ENCODE measurements around the gene AUTS2.
A peak's percentile ranks its signal among the peaks of the same experiment; 100 is the strongest.

AUTS2 gene

DNA sequence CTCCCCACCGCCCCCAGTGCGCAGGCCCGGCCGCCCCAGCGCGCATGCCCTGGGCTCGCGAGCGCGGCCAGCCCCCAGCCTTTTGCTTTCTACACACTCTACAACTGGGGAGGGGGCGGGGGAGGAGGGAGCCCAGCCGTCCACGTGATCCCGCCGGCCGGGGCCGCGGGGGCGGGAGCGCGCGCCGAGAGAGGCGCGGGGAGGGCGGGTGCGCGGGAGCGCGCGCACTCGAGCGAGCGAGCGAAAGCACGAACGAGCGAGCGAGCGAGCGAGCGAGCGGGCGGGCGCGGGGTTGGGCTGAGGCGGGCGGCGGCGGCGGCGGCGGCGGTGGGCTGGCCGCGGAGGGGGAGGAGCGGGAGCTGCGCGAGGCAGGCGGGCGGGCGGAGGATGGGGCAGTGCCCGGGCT is at the start of gene AUTS2:
AUTS2 (plus strand) TSS at position 395 of the 406 bp plus-strand sequence. CDS start 1,179 bp downstream, outside the sequence.
- peak; percentile 49 to 65 for DNase-seq

- no peak for DNase-seq
Measured at GRCh38 chr7:69550991-69551390, 47.3 kb upstream of the AUTS2 start.

GRCh38 chr7:69553190-69553589 is 45.1 kb upstream of the AUTS2 start:
- DNase-seq, result no peak

DNA sequence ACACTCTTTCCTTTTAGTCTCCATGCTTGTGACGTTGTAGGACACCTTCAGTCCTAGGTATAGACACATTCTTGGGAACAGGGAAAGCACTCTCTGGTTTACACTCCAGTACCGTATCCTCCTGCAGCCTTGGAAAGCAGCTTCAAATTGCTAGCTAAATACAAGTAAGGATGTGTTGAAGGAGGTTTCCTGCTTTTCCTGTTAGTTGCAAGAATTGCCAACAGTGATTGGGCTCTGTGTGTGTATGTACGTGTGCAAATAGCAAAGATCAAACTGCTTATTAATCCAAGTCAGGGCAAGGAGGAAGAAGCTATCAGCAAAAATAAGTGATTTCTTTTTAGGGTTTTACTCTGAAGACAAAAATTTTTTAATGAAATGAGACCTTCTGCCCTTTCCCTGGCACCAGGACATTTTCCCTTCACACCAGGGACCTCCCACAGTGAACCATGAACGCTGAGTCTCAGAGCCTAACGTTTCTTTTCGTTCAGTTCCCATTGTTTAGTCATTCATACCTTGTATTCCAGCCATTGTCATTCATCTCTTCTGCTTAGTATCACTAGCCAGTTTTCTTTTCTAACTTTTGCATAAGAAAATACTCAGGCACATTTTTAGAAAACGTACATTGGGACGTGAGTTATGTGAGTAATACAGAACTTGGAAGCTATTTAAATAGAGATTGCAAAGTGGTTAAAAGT is 36.9 kb upstream of the AUTS2 start:
- DNase-seq, result no peak

DNA sequence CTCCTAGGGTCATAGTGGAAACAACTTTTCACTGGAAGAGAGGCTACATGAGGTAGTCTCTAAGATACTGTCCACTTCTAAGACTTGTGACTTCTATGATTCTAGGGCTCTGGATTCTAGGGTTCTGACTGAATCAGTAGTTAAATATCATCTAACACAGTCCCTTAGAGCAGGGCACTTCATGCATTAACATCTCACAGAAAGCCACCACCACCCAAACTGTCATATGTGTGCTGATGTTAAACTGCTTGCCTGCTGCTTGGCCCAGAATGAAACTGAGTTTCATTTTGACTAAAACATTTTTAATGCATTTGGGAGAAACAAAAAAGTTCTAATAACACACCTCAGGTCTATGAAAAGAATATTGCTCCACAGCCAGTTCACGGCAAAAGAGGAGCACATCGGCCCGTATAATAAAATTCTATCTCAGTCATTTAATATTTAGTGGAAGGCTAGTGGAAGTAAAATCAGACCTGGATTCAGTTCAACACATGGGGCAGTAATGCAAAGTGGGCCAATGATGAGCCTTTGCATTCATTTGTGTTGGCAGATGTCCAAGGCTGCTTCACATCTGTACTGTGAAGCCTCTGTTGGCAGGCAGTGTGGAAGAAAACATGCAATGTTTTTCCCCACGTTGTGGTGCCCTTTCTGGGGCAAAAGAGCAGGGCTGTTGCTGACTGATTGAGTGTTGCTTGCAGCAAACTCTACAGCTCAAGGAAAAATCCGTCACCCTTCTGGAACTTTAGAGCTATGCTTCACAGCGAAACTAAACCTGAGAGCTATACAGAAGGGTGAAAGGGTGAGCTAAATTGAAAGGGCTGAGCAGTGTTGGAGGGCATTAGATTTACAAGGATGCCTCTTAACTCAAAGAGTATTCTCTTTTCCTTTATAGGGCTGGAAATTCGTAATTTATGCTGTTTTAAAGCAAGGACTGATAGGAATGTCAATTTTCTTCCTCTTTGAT is 33.5 kb upstream of the AUTS2 start:
- DNase-seq, result no peak

GRCh38 chr7:69567800-69568199 is 30.5 kb upstream of the AUTS2 start:
- no peak for DNase-seq

- DNase-seq, result no peak
Measured at GRCh38 chr7:69568266-69568665, 30.0 kb upstream of the AUTS2 start.

GRCh38 chr7:69575651-69576050 is 22.6 kb upstream of the AUTS2 start:
- DNase-seq, result no peak

- DNase-seq, result no peak
Measured at GRCh38 chr7:69577221-69577620, 21.1 kb upstream of the AUTS2 start.

- DNase-seq, result no peak
Measured at GRCh38 chr7:69585169-69585568, 13.1 kb upstream of the AUTS2 start.

DNA sequence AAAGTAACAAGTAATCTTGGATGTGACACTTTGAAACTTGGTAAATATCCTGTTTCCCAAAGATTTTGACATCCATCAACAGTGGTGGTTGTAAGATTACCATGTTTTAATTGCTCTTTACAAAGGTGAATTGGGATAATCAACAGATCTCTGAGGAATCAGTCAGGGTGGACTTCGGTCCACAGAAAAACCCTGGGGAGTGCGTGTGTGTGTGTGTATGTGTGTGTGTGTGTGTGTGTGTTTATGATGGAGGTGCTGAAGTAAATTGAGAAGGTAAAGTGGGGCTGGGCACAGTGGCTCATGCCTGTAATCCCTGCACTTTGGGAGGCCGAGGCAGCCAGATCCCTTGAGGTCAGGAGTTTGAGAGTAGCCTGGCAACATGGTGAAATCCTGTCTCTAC is 12.0 kb upstream of the AUTS2 start:
- no peak for DNase-seq

DNA sequence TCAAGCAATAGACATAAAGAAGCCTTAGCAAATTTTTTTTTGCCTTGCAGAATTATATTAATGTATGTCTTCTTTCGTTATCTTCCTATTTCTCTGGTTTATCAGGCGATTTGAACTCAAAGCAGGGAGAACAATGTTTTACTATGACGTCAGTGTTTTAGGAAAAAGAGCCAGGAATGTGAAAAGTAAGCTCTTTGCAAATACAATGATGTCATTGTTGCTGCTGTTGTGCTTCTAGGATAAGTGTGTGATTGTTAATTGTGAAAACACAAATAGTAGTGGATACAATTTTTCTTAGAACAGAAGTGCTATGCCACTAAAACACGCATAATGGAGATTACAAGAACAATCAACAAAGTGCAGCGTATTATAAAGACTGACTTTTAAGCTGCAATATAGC is 9.5 kb upstream of the AUTS2 start:
- DNase-seq, result no peak

DNA sequence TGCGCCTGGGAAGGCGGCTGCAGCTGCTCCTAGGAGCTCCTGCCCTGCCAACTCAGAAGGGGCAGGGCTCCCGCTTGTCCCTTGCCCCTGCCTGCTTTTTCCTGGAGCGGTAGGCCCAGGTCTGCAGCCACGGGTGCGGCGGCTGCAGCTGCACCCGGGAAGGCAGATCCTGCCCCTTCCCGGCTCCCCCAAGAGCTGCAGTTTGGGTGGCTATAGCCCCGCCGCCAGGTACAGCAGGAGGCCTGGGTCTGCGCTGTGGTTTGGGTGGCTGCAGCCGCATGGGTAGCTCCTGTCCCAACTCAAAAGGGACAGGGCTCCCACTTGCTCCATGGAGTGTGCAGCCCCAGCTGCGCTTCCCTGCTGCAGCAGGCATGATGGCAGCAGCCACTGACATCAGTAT is 6.5 kb upstream of the AUTS2 start:
- no peak for DNase-seq

DNA sequence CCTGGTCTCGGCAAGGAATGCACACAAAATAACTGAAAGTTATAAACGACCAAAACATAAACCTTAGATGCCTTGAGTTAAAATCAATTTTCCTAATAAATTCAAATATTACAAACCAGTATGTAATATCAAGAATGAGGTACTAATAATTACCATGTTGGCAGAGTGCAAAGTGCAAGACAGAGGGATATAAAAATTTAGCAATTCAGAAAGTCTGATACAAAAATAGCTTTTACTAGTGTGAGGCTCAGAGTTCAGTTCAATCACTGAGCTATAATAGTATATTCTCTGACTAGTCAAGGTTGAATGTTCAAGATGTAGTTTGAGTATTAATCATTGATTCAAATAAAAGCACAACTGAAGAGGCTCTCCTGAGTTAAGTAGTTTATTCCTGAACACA is 4.8 kb upstream of the AUTS2 start:
- no peak for DNase-seq

- no peak for DNase-seq
Measured at GRCh38 chr7:69595415-69595814, 2.9 kb upstream of the AUTS2 start.

- no peak for DNase-seq
Measured at GRCh38 chr7:69596056-69596455, 2.2 kb upstream of the AUTS2 start.

- peak; percentile 16 to 17 for DNase-seq
Measured at GRCh38 chr7:69596723-69597277, 1.5 kb upstream of the AUTS2 start.

DNA sequence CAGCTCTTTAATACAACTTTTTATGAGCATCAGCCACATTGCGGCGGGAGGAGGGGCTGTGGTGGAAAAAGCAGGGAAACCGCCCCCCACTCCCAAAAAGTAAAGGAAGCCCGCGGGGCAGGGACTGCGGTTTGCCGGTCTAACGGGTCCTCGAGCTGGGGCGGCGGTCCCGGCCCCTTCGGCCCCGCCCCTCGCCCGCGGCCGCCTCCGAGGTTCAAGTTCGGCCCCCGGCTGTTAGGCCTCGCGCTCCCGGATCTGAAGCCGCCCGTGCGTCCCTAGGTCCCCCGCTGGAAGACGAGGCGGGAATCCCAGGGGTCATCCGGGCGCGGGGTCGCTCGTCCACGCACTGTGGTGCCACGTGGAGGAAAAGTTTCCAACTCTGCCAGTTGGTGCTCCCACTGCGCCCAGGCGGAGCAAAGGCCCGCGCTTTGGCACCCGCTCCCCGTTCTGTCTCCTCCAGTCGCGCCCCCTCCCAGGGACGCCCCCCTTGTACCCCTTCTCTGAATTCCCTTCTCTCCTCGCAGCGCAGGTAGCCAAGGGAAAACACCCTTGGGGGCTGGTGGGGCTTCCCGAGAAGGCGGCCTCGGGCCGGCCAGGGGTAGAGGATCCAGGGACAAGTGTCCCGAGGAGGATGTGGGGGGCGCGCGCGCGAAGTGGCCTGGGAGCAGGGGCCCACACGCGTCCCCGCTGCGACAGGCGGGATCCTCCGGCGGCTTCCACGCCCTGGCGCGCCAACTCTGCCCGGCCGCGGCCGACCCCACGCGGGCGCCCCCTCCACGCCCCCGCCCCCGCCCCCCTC is 798 bp upstream of the AUTS2 start:
- DNase-seq, result peak; percentile 33 to 37

DNA sequence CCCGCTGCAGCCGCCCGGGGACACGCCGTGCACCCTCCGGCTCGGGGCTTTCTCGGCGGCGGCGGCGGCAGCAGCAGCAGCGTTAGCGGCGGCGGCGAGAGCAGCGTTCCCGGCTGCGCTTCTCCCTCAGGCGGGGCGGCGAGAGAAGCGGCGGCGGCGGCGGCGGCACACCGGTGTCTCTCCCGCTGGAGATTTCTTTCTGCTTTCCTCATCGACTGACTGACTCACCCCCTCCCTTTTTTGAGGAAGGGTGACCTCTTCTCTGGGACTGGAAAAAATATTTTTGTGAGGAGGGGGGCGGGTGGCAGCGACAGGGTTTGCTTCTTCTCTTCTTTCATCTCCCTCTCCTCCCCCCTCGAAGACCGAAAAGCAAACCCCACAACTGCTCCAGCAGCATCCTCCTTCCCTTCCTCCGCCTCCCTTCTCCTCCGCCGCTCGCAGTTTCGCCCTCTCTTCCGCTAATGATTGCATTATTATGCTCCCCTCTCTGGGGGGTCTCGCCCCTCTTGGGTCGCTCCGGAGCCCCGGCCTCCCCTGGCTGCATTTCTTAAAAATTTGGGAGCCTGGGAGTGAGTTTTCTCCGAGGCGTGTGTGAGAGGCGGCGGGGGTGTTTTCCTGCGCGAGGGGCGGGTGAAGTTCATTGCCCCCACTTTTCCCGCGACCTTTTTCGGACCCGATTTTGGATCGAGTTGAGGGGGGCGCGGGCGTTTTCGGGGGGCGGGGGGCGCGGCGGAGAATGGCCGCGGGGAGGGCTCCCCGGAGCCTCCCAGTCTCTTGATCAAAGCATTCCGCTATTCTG is 411 bp downstream of the AUTS2 start:
- peak in 1 of 2 experiments; percentile 16 for DNase-seq

DNA sequence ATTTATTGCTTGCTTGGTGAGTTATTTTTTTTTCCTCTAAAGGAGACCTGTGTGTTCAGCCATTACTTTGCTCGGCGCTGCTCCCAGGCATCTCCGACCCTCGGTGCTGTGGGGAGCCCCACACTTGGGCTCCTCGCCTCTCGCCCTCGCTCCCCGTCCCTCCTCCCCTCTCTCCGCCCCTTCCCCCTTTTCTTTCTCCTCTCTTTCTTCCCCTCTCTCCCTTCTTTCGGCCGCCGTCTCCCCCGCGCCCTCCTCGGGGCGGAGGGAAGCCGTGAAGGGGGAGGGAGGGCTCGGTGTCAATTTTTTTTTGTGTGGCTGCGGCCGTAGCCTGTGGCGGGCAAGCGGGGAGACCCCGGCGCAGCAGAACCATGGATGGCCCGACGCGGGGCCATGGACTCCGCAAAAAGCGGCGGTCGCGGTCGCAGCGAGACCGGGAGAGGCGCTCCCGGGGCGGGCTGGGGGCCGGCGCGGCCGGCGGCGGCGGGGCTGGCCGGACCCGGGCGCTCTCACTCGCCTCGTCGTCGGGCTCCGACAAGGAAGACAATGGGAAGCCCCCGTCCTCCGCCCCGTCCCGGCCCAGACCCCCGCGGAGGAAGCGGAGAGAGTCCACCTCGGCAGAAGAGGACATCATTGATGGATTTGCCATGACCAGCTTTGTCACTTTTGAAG is 1.1 kb downstream of the AUTS2 start:
- peak; percentile 17 to 18 for DNase-seq

GRCh38 chr7:69599955-69600709 is 1.9 kb downstream of the AUTS2 start:
- DNase-seq, result peak in 1 of 2 experiments; percentile 17

Data from activated T-cell treated with anti-CD3 and anti-CD28 coated beads, Interleukin-2, amount 50 U/mL, for 48 hours (primary cell).